Measurements from ENCODE around the gene PHLDA2. TPM values are rescaled to one million over a fixed set of nuclear protein-coding genes. Genes with fewer than 3 reads are reported as not detected.

Gene PHLDA2
- total and polyA plus RNA-seq, 4 donors = 0.60 to 49.2 (median 23.0) TPM

- Histone ChIP-seq H3K4me3 (no peak overlapping the region), H3K27me3 (ENCODE audit: control insufficient read depth in 3 of 3, insufficient read depth in 3 of 3, low read length in 2 of 3) (no peaks in the 10 kb centered on the region), H3K4me1 (ENCODE audit: control insufficient read depth in 5 of 5, insufficient read depth in 5 of 5, low read length in 5 of 5) (peaks cover 0 to 33% (median 10%) of the 10 kb centered on the region in 5 donors), H3K27ac (ENCODE audit: low read depth in 1 of 2, low read length in 1 of 2) (no peak overlapping the region), H3K9ac (ENCODE audit: insufficient read depth in 1 of 2, low read length in 2 of 2) (peak overlapping the region; percentile 1 to 61), H3K9me3 (ENCODE audit: control insufficient read depth in 4 of 4, insufficient read depth in 3 of 4, low read length in 3 of 4) (no peaks in the 10 kb centered on the region), H3K36me3 (ENCODE audit: control insufficient read depth in 4 of 4, insufficient read depth in 4 of 4, low read length in 4 of 4) (no peaks in the 10 kb centered on the region)
- TF ChIP-seq CTCF (IDR thresholded peaks at IDR 0.05; ENCODE audit: control extremely low read depth, extremely low read depth) = no peak
- 40 to 47% methylated on average over 17 of the region's 17 CpGs for WGBS, 2 donors
- DNase-seq (peak in 1 of 3 donors; percentile 36), ATAC-seq (ENCODE audit: insufficient read depth, low FRiP score) (no peak)
Measured at GRCh38 chr11:2891326-2892214, 37.6 kb downstream of the PHLDA2 start.

- TF ChIP-seq CTCF (IDR thresholded peaks at IDR 0.05; ENCODE audit: control extremely low read depth, extremely low read depth) = no peak
- Histone ChIP-seq H3K27ac (ENCODE audit: low read depth in 1 of 2, low read length in 1 of 2) (no peak overlapping the region), H3K36me3 (ENCODE audit: control insufficient read depth in 4 of 4, insufficient read depth in 4 of 4, low read length in 4 of 4) (no peaks in the 10 kb centered on the region), H3K4me1 (ENCODE audit: control insufficient read depth in 5 of 5, insufficient read depth in 5 of 5, low read length in 5 of 5) (peaks cover 0 to 38% (median 13%) of the 10 kb centered on the region in 5 donors), H3K4me3 (no peak overlapping the region), H3K9ac (ENCODE audit: insufficient read depth in 1 of 2, low read length in 2 of 2) (peak overlapping the region; percentile 1 to 17), H3K9me3 (ENCODE audit: control insufficient read depth in 4 of 4, insufficient read depth in 3 of 4, low read length in 3 of 4) (no peaks in the 10 kb centered on the region), H3K27me3 (ENCODE audit: control insufficient read depth in 3 of 3, insufficient read depth in 3 of 3, low read length in 2 of 3) (no peaks in the 10 kb centered on the region)
- ATAC-seq (ENCODE audit: insufficient read depth, low FRiP score) = no peak
- DNase-seq = peak; percentile 75 to 88 (median 87)
- WGBS, 2 donors = 71 to 75% methylated on average over 28 of the region's 28 CpGs
Measured at GRCh38 chr11:2890466-2891294, 38.5 kb downstream of the PHLDA2 start.

- whole genome bisulfite sequencing, 2 donors = 84 to 93% methylated on average over 15 to 16 of the region's 16 CpGs
- no peak for TF ChIP-seq CTCF (IDR thresholded peaks at IDR 0.05; ENCODE audit: control extremely low read depth, extremely low read depth)
- Histone ChIP-seq H3K27ac (ENCODE audit: low read depth in 1 of 2, low read length in 1 of 2) (no peak overlapping the region), H3K4me1 (ENCODE audit: control insufficient read depth in 5 of 5, insufficient read depth in 5 of 5, low read length in 5 of 5) (peaks cover 0 to 38% (median 16%) of the 10 kb centered on the region in 5 donors), H3K4me3 (no peak overlapping the region), H3K9me3 (ENCODE audit: control insufficient read depth in 4 of 4, insufficient read depth in 3 of 4, low read length in 3 of 4) (no peaks in the 10 kb centered on the region), H3K36me3 (ENCODE audit: control insufficient read depth in 4 of 4, insufficient read depth in 4 of 4, low read length in 4 of 4) (no peaks in the 10 kb centered on the region), H3K9ac (ENCODE audit: insufficient read depth in 1 of 2, low read length in 2 of 2) (no peak overlapping the region), H3K27me3 (ENCODE audit: control insufficient read depth in 3 of 3, insufficient read depth in 3 of 3, low read length in 2 of 3) (no peaks in the 10 kb centered on the region)
- ATAC-seq (ENCODE audit: insufficient read depth, low FRiP score) (no peak), DNase-seq (no peak)
Measured at GRCh38 chr11:2889362-2890273, 39.6 kb downstream of the PHLDA2 start.

All from lung (tissue), 12 donors.